ENCODE results near the gene MORC2. TPM values are rescaled to one million over a fixed set of nuclear protein-coding genes. Genes with fewer than 3 reads are reported as not detected.

MORC2 gene
- total RNA-seq, 4 donors from 2014 or later: 23.5 to 39.6 (median 29.5) TPM

GRCh38 chr22:30882184-30882717 is 86.3 kb downstream of the MORC2 start:
- Histone ChIP-seq H3K4me3 (no peak overlapping the region), H3K9me3 (no peaks in the 10 kb centered on the region), H3K4me1 (peaks cover 0 to 6% (median 0%) of the 10 kb centered on the region in 4 donors), H3K36me3 (no peaks in the 10 kb centered on the region), H3K27me3 (no peaks in the 10 kb centered on the region), H3K27ac (peak overlapping the region in 1 of 4 donors; percentile 61)
- TF ChIP-seq POLR2A (IDR thresholded peaks at IDR 0.05): no peak
- no peak for TF ChIP-seq CTCF (IDR thresholded peaks at IDR 0.05)
- peak in 2 of 3 donors; percentile 44 to 50 for DNase-seq

- H3K27ac ChIP-seq: peak overlapping the region in 1 of 4 donors; percentile 61
- H3K4me3 ChIP-seq: no peak overlapping the region
- DNase-seq: peak in 1 of 3 donors; percentile 54
- H3K27me3 ChIP-seq: no peaks in the 10 kb centered on the region
- H3K4me1 ChIP-seq: peaks cover 0 to 6% (median 0%) of the 10 kb centered on the region in 4 donors
- TF ChIP-seq POLR2A (IDR thresholded peaks at IDR 0.05) (no peak), CTCF (IDR thresholded peaks at IDR 0.05) (no peak)
- no peaks in the 10 kb centered on the region for H3K9me3 ChIP-seq
- H3K36me3 ChIP-seq: no peaks in the 10 kb centered on the region
Observed at GRCh38 chr22:30881361-30882183, 87.0 kb downstream of the MORC2 start.

- Histone ChIP-seq H3K27me3 (no peaks in the 10 kb centered on the region), H3K27ac (no peak overlapping the region), H3K4me1 (peaks cover 0 to 6% (median 0%) of the 10 kb centered on the region in 4 donors), H3K4me3 (no peak overlapping the region), H3K9me3 (no peaks in the 10 kb centered on the region), H3K36me3 (no peaks in the 10 kb centered on the region)
- no peak for TF ChIP-seq CTCF (IDR thresholded peaks at IDR 0.05)
- TF ChIP-seq POLR2A (IDR thresholded peaks at IDR 0.05): no peak
- DNase-seq: peak in 1 of 3 donors; percentile 37
Observed at GRCh38 chr22:30880847-30881246, 87.7 kb downstream of the MORC2 start.

- DNase-seq: no peak
- no peaks in the 10 kb centered on the region for H3K9me3 ChIP-seq
- no peaks in the 10 kb centered on the region for H3K36me3 ChIP-seq
- TF ChIP-seq CTCF (IDR thresholded peaks at IDR 0.05) (no peak), POLR2A (IDR thresholded peaks at IDR 0.05) (no peak)
- no peak overlapping the region for H3K4me3 ChIP-seq
- no peak overlapping the region for H3K27ac ChIP-seq
- H3K27me3 ChIP-seq: no peaks in the 10 kb centered on the region
- peaks cover 0 to 6% (median 0%) of the 10 kb centered on the region in 4 donors for H3K4me1 ChIP-seq
Observed at GRCh38 chr22:30880181-30880601, 88.4 kb downstream of the MORC2 start.

- H3K27me3 ChIP-seq: no peaks in the 10 kb centered on the region
- no peak overlapping the region for H3K27ac ChIP-seq
- H3K36me3 ChIP-seq: no peaks in the 10 kb centered on the region
- peak in 1 of 3 donors; percentile 41 for DNase-seq
- H3K4me1 ChIP-seq: peaks cover 0 to 6% (median 0%) of the 10 kb centered on the region in 4 donors
- TF ChIP-seq CTCF (IDR thresholded peaks at IDR 0.05): no peak
- no peak for TF ChIP-seq POLR2A (IDR thresholded peaks at IDR 0.05)
- no peak overlapping the region for H3K4me3 ChIP-seq
- no peaks in the 10 kb centered on the region for H3K9me3 ChIP-seq
Observed at GRCh38 chr22:30879415-30879797, 89.2 kb downstream of the MORC2 start.
